KMS-11 (cell line): ENCODE data around the gene ATRNL1.

ENCODE experiments used
- H2AFZ ChIP-seq: fragments of 200-600 bp; sonication (generic); 2 replicates; pipeline ENCODE4 v1.6.1; 2016; ENCODE audit warnings: antibody characterized with exemption, mixed run types, low read depth
- H3K27ac ChIP-seq: fragments of 200-600 bp; sonication (generic); 2 replicates; pipeline ENCODE4 v1.6.1; 2016; ENCODE audit warnings: mild to moderate bottlenecking, mixed run types
- H3K27me3 ChIP-seq: fragments of 200-600 bp; sonication (generic); 2 replicates; pipeline ENCODE4 v1.6.1; 2017; ENCODE audit warnings: mild to moderate bottlenecking, low read depth, mixed run types, moderate library complexity; ENCODE audit not compliant: insufficient read depth
- H3K36me3 ChIP-seq: fragments of 200-600 bp; sonication (generic); 2 replicates; pipeline ENCODE4 v1.6.1; 2017; ENCODE audit warnings: mild to moderate bottlenecking, mixed run types; ENCODE audit not compliant: insufficient read depth
- H3K4me1 ChIP-seq: fragments of 200-600 bp; sonication (generic); 2 replicates; pipeline ENCODE4 v1.6.1; 2016; ENCODE audit warnings: mild to moderate bottlenecking, low read depth, mixed run types; ENCODE audit not compliant: poor library complexity, severe bottlenecking
- H3K4me2 ChIP-seq: fragments of 200-600 bp; sonication (generic); 2 replicates; pipeline ENCODE4 v1.7.0; 2016; ENCODE audit warnings: mild to moderate bottlenecking, mixed run types
- H3K4me3 ChIP-seq: fragments of 200-600 bp; sonication (generic); IDR thresholded peaks from 2 replicates; pipeline ENCODE4 v1.6.1; 2017; ENCODE audit warnings: low read depth, low read length, mixed read lengths; ENCODE audit not compliant: insufficient read depth
- H3K79me2 ChIP-seq: fragments of 200-600 bp; sonication (generic); 2 replicates; pipeline ENCODE4 v1.6.1; 2016; ENCODE audit warnings: low read depth, mixed run types; ENCODE audit not compliant: insufficient read depth
- H3K9ac ChIP-seq: fragments of 200-600 bp; sonication (generic); 2 replicates; pipeline ENCODE4 v1.6.1; 2016; ENCODE audit warnings: mild to moderate bottlenecking, mixed run types
- H4K20me1 ChIP-seq: fragments of 200-600 bp; sonication (generic); 2 replicates; pipeline ENCODE4 v1.6.1; 2016; ENCODE audit warnings: mild to moderate bottlenecking, mixed run types; ENCODE audit not compliant: insufficient read depth
- CTCF ChIP-seq: fragments of 200-600 bp; sonication (generic); conservative IDR thresholded peaks from 2 replicates; pipeline ENCODE4 v1.6.1; 2017; ENCODE audit warnings: low read depth, mild to moderate bottlenecking, antibody characterized with exemption, low read length, moderate library complexity, mixed read lengths

Gene ATRNL1

GRCh38 chr10:115953968-115954367 is 860.8 kb downstream of the ATRNL1 start:
- H3K9ac ChIP-seq: no peak overlapping the region
- no peaks in the 10 kb centered on the region for H3K4me1 ChIP-seq
- no peak overlapping the region for H3K4me2 ChIP-seq
- no peak overlapping the region for H2AFZ ChIP-seq
- no peaks in the 10 kb centered on the region for H3K79me2 ChIP-seq
- no peaks in the 10 kb centered on the region for H3K27me3 ChIP-seq
- TF ChIP-seq CTCF: no peak
- H3K27ac ChIP-seq: no peak overlapping the region
- no peak overlapping the region for H3K4me3 ChIP-seq
- no peaks in the 10 kb centered on the region for H4K20me1 ChIP-seq
- H3K36me3 ChIP-seq: no peaks in the 10 kb centered on the region

- Histone ChIP-seq H3K4me1 (no peaks in the 10 kb centered on the region), H3K27me3 (no peaks in the 10 kb centered on the region), H3K4me2 (no peak overlapping the region), H3K4me3 (no peak overlapping the region), H4K20me1 (no peaks in the 10 kb centered on the region), H3K9ac (no peak overlapping the region), H3K27ac (no peak overlapping the region), H3K36me3 (no peaks in the 10 kb centered on the region), H3K79me2 (no peaks in the 10 kb centered on the region), H2AFZ (no peak overlapping the region)
- no peak for TF ChIP-seq CTCF
These were observed 863.3 kb downstream of the ATRNL1 start for GRCh38 chr10:115956225-115957011.

- no peak for TF ChIP-seq CTCF
- H3K27me3 ChIP-seq: no peaks in the 10 kb centered on the region
- H3K79me2 ChIP-seq: no peaks in the 10 kb centered on the region
- H3K4me2 ChIP-seq: no peak overlapping the region
- H2AFZ ChIP-seq: no peak overlapping the region
- no peak overlapping the region for H3K27ac ChIP-seq
- H3K9ac ChIP-seq: no peak overlapping the region
- no peak overlapping the region for H3K4me3 ChIP-seq
- no peaks in the 10 kb centered on the region for H4K20me1 ChIP-seq
- H3K36me3 ChIP-seq: no peaks in the 10 kb centered on the region
- H3K4me1 ChIP-seq: no peaks in the 10 kb centered on the region
These were observed 863.8 kb downstream of the ATRNL1 start for GRCh38 chr10:115957012-115957399.

- Histone ChIP-seq H3K27me3 (no peaks in the 10 kb centered on the region), H3K27ac (no peak overlapping the region), H3K36me3 (no peaks in the 10 kb centered on the region), H3K79me2 (no peaks in the 10 kb centered on the region), H2AFZ (no peak overlapping the region), H3K4me2 (no peak overlapping the region), H3K9ac (no peak overlapping the region), H3K4me1 (no peaks in the 10 kb centered on the region), H3K4me3 (no peak overlapping the region), H4K20me1 (no peaks in the 10 kb centered on the region)
- TF ChIP-seq CTCF: no peak
These were observed 864.7 kb downstream of the ATRNL1 start for GRCh38 chr10:115957786-115958442.
